Lower lobe of right lung (tissue), 2 donors: ENCODE results near the gene GUCA2A. TPM values are rescaled to one million over a fixed set of nuclear protein-coding genes. Genes with fewer than 3 reads are reported as not detected.

Experiments
- ATAC-seq, 2 donors: fragments of 200-7000 bp; cut with Tn5 transposase; one replicate each; pipeline ENCODE4 v1.9.1; 2020 to 2022; ENCODE audit warnings: mild to moderate bottlenecking in 2 of 2, moderate library complexity in 2 of 2
- DNase-seq: peaks from one replicate; pipeline ENCODE4 v3.0.0-alpha.2; 2020
- H3K27ac ChIP-seq: fragments of 200-600 bp; one replicate; pipeline ENCODE4 v1.8.0; 2022
- H3K27me3 ChIP-seq: fragments of 200-600 bp; one replicate; pipeline ENCODE4 v1.8.0; 2022; ENCODE audit warnings: low read depth
- H3K36me3 ChIP-seq: fragments of 200-600 bp; one replicate; pipeline ENCODE4 v1.8.0; 2022; ENCODE audit warnings: mild to moderate bottlenecking
- H3K4me1 ChIP-seq: fragments of 200-600 bp; one replicate; pipeline ENCODE4 v1.8.0; 2022
- H3K4me3 ChIP-seq: fragments of 200-600 bp; one replicate; pipeline ENCODE4 v1.8.0; 2022; ENCODE audit warnings: mild to moderate bottlenecking
- H3K9me3 ChIP-seq: fragments of 200-600 bp; one replicate; pipeline ENCODE4 v1.8.0; 2022
- intact Hi-C: fragments of 100-400 bp; cut with DNase I; formaldehyde crosslinking; loops from one replicate; pipeline ENCODE4 v1.11.0; 2022
- total RNA-seq: library from RNA; stranded (reverse); fragmentation: NEBNext Ultra II Directional; extraction: Animal tissue kit (Norgen Biotek cat#: 25700); gene quantifications from one replicate; pipeline ENCODE4 v1.2.1, GENCODE V29; 2021
- TF ChIP-seq, protein P1 (sequence below): fragments of 200-600 bp; IDR thresholded peaks from one replicate; pipeline ENCODE4 v1.8.0; 2022; ENCODE audit warnings: antibody characterized with exemption, mild to moderate bottlenecking
- donor health status: DM: no; HTN: yes; CAD: no; lungs with severe emphysema.

The GUCA2A gene
- total RNA-seq, 1 donor from 2014 or later, result not detected

DNA sequence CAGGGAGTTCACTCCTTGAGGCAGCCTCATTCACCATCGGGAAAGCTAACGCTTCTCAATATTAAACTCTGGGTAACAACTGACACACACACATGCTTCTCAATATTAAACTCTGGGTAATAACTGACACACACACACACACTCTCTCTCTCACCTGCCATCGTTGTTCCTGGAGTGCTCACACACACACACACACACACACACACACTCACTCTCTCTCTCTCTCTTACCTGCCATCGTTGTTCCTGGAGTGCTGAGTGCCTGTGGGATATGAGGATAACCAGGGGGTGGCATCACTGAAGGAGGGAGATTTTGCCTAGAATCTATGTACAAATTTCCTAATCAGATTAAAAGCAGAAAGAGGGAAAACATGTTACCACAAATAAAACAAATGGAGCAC lies 17.1 kb upstream of the GUCA2A start:
- Histone ChIP-seq H3K4me1 (peaks cover 31% of the 10 kb centered on the region), H3K4me3 (no peak overlapping the region), H3K36me3 (peaks cover 41% of the 10 kb centered on the region), H3K27ac (no peak overlapping the region), H3K9me3 (no peaks in the 10 kb centered on the region), H3K27me3 (no peaks in the 10 kb centered on the region)
- intact Hi-C loops, result no loop called here
- TF ChIP-seq, protein P1, sequence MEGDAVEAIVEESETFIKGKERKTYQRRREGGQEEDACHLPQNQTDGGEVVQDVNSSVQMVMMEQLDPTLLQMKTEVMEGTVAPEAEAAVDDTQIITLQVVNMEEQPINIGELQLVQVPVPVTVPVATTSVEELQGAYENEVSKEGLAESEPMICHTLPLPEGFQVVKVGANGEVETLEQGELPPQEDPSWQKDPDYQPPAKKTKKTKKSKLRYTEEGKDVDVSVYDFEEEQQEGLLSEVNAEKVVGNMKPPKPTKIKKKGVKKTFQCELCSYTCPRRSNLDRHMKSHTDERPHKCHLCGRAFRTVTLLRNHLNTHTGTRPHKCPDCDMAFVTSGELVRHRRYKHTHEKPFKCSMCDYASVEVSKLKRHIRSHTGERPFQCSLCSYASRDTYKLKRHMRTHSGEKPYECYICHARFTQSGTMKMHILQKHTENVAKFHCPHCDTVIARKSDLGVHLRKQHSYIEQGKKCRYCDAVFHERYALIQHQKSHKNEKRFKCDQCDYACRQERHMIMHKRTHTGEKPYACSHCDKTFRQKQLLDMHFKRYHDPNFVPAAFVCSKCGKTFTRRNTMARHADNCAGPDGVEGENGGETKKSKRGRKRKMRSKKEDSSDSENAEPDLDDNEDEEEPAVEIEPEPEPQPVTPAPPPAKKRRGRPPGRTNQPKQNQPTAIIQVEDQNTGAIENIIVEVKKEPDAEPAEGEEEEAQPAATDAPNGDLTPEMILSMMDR, result no peak
- no peak for DNase-seq
- ATAC-seq, result no peak

DNA sequence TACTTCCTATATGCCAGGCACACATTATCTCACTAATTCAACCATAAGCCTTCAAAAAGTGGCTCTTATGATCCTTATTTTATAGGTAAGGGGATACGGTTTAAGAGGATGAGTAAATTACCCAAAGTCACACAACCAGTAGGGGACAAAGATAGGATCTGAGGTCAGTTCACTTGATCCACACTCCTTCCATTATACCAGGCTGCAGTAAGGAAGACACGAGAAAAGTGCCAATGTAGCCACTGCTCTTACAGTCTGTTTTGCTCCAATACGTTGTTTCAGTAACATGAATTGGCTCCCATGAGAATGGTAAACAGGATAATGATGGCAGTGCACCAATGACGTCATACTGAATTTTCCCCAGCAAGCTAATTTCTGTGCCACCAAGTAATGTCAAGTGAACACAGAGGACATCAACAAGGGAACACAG lies 15.4 kb upstream of the GUCA2A start:
- H3K9me3 ChIP-seq, result no peaks in the 10 kb centered on the region
- TF ChIP-seq, protein P1, result no peak
- H3K27ac ChIP-seq, result no peak overlapping the region
- DNase-seq, result no peak
- H3K27me3 ChIP-seq, result no peaks in the 10 kb centered on the region
- H3K4me3 ChIP-seq, result no peak overlapping the region
- H3K36me3 ChIP-seq, result peaks cover 25% of the 10 kb centered on the region
- ATAC-seq, result no peak
- peaks cover 31% of the 10 kb centered on the region for H3K4me1 ChIP-seq
- intact Hi-C loops, result no loop called here

DNA sequence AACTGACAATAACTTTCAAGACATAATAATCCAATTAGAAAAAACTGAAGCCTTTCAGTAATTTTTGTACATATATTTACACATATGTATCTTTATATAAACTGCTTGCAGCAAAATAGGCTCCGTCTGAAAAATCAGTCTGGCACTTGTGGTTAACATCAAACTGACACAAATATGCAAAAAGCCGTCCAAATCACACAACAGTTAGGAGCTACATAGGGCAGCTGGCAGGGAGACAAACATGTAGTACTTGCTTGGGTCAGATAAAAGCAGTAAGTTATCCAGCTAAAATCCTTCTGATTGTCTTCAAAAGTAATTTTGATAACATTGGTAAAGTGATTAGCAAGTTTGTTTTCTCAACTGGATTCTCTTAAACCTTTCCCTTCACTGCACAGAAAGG lies 14.7 kb upstream of the GUCA2A start:
- no peak overlapping the region for H3K27ac ChIP-seq
- peaks cover 20% of the 10 kb centered on the region for H3K36me3 ChIP-seq
- ATAC-seq (no peak), DNase-seq (no peak)
- peaks cover 31% of the 10 kb centered on the region for H3K4me1 ChIP-seq
- TF ChIP-seq, protein P1, result no peak
- H3K4me3 ChIP-seq, result no peak overlapping the region
- no peaks in the 10 kb centered on the region for H3K9me3 ChIP-seq
- H3K27me3 ChIP-seq, result no peaks in the 10 kb centered on the region
- intact Hi-C loops, result no loop called here

DNA sequence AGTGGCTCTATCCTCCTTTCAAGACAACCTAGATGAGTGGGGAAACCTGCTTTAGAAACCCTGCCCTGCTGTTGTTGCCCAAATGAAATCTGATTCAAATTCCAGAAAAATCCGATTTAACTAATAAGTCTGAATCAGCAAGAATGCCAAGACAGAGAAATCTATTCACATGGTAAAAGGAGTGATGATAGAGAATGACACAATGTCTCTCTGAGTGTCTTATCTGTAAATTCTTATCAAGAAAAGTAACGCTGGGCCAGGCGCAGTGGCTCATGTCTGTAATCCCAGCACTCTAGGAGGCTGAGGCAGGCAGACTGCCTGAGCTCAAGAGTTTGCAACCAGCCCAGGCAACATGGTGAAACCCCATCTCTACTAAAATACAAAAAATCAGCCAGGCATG lies 13.7 kb upstream of the GUCA2A start:
- H3K4me3 ChIP-seq, result no peak overlapping the region
- TF ChIP-seq, protein P1, result no peak
- H3K27ac ChIP-seq, result no peak overlapping the region
- no peak for ATAC-seq
- H3K9me3 ChIP-seq, result no peaks in the 10 kb centered on the region
- peaks cover 12% of the 10 kb centered on the region for H3K36me3 ChIP-seq
- H3K27me3 ChIP-seq, result no peaks in the 10 kb centered on the region
- DNase-seq, result no peak
- peaks cover 41% of the 10 kb centered on the region for H3K4me1 ChIP-seq
- intact Hi-C loops, result no loop called here

DNA sequence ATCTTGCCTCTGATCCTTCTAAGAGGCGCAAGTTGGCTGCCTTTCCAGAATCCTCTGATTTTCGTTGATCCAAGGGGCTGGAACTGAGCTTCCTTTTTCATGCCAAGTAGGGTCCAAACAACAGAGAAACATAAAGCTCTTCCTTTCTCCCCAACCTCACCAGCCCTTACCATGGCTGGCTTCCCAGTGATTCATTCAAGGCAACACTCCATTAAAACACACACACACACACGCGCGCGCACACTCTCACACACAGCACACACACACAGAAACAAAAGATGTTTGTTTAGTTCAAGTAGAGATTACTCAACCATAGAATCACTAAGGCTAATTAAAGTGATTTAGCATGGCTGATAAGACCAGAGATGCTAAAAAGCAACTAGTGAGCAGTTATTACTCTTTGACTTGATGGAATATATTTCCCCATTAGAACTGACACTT lies 13.0 kb upstream of the GUCA2A start:
- Histone ChIP-seq H3K36me3 (peaks cover 12% of the 10 kb centered on the region), H3K4me3 (no peak overlapping the region), H3K27me3 (no peaks in the 10 kb centered on the region), H3K9me3 (no peaks in the 10 kb centered on the region), H3K4me1 (peaks cover 48% of the 10 kb centered on the region), H3K27ac (no peak overlapping the region)
- intact Hi-C loops, result no loop called here
- ATAC-seq (peak; percentile 71 to 75), DNase-seq (peak; percentile 76)
- TF ChIP-seq, protein P1, result no peak
